SK-N-SH treated with all-trans-retinoic acid at 6 μM for 48 hours (cell line): ENCODE data around the gene RCAN1.

Experiments used
- ATAC-seq: fragments of 200-7000 bp; cut with Tn5 transposase; 3 replicates; pipeline ENCODE4 v1.9.1; 2020; ENCODE audit warnings: mild to moderate bottlenecking, moderate library complexity
- ARNTL ChIP-seq: fragments of 450-650 bp; formaldehyde crosslinking; IDR thresholded peaks from 2 replicates; pipeline ENCODE4 v1.5.0; 2020; ENCODE audit warnings: low read depth, mild to moderate bottlenecking, moderate library complexity, borderline replicate concordance
- BACH2 ChIP-seq: fragments of 250-450 bp; sonication (Bioruptor Pico); IDR thresholded peaks from 2 replicates; pipeline ENCODE4 v1.9.0; 2021; ENCODE audit warnings: mild to moderate bottlenecking, borderline replicate concordance
- CSDC2 ChIP-seq: fragments of 250-450 bp; sonication (Bioruptor Pico); IDR thresholded peaks from 2 replicates; pipeline ENCODE4 v1.5.0; 2020; ENCODE audit warnings: mild to moderate bottlenecking, moderate library complexity
- ESRRG ChIP-seq: fragments of 250-450 bp; sonication (Bioruptor Pico); IDR thresholded peaks from 2 replicates; pipeline ENCODE4 v1.6.1; 2021; ENCODE audit warnings: mild to moderate bottlenecking
- ISL1 ChIP-seq: fragments of 250-450 bp; sonication (Bioruptor Pico); IDR thresholded peaks from 2 replicates; pipeline ENCODE4 v2.1.2; 2022; ENCODE audit warnings: mild to moderate bottlenecking, moderate library complexity
- OSR1 ChIP-seq: fragments of 250-450 bp; sonication (Bioruptor Pico); IDR thresholded peaks from 2 replicates; pipeline ENCODE4 v1.8.0; 2022; ENCODE audit warnings: moderate library complexity, mild to moderate bottlenecking, inconsistent platforms
- PPARA ChIP-seq: fragments of 250-450 bp; sonication (Bioruptor Pico); IDR thresholded peaks from 2 replicates; pipeline ENCODE4 v1.5.0; 2020; ENCODE audit warnings: mild to moderate bottlenecking, borderline replicate concordance
- RARB ChIP-seq: fragments of 250-450 bp; sonication (Bioruptor Pico); IDR thresholded peaks from 2 replicates; pipeline ENCODE4 v1.8.0; 2021; ENCODE audit warnings: mild to moderate bottlenecking, moderate library complexity
- SNAI2 ChIP-seq: fragments of 250-450 bp; sonication (Bioruptor Pico); IDR thresholded peaks from 2 replicates; pipeline ENCODE4 v1.5.0; 2020; ENCODE audit warnings: mild to moderate bottlenecking, moderate library complexity
- TCF4 ChIP-seq: fragments of 250-450 bp; sonication (Bioruptor Pico); IDR thresholded peaks from 2 replicates; pipeline ENCODE4 v1.8.0; 2021; ENCODE audit warnings: mild to moderate bottlenecking, moderate library complexity, borderline replicate concordance
- TOX ChIP-seq: fragments of 250-450 bp; sonication (Bioruptor Pico); IDR thresholded peaks from 2 replicates; pipeline ENCODE4 v1.8.0; 2021; ENCODE audit warnings: mild to moderate bottlenecking, moderate library complexity, borderline replicate concordance
- ZC3H10 ChIP-seq: fragments of 250-450 bp; sonication (Bioruptor Pico); IDR thresholded peaks from 2 replicates; pipeline ENCODE4 v1.5.1; 2021; ENCODE audit warnings: mild to moderate bottlenecking, moderate library complexity
- ZFP3 ChIP-seq: fragments of 250-450 bp; sonication (Bioruptor Pico); IDR thresholded peaks from 2 replicates; pipeline ENCODE4 v1.5.0; 2020; ENCODE audit warnings: mild to moderate bottlenecking, moderate library complexity
- ZFP30 ChIP-seq: fragments of 450-650 bp; formaldehyde crosslinking; IDR thresholded peaks from 2 replicates; pipeline ENCODE4 v1.5.0; 2022; ENCODE audit warnings: mild to moderate bottlenecking, moderate library complexity
- ZNF565 ChIP-seq: fragments of 450-650 bp; formaldehyde crosslinking; conservative IDR thresholded peaks from 2 replicates; pipeline ENCODE4 v1.5.0; 2020; ENCODE audit warnings: low read depth, mild to moderate bottlenecking, moderate library complexity
- ZNF70 ChIP-seq: fragments of 450-650 bp; formaldehyde crosslinking; IDR thresholded peaks from 2 replicates; pipeline ENCODE4 v1.5.0; 2020; ENCODE audit warnings: mild to moderate bottlenecking, moderate library complexity
- ZNF8 ChIP-seq: fragments of 450-650 bp; formaldehyde crosslinking; IDR thresholded peaks from 2 replicates; pipeline ENCODE4 v1.5.0; 2020; ENCODE audit warnings: mild to moderate bottlenecking, moderate library complexity
- TF ChIP-seq, protein P1 (sequence below): fragments of 250-450 bp; sonication (Bioruptor Pico); IDR thresholded peaks from 2 replicates; pipeline ENCODE4 v1.8.0; 2020; ENCODE audit warnings: mild to moderate bottlenecking, moderate library complexity, borderline replicate concordance
- TF ChIP-seq, protein P2 (sequence below): fragments of 250-450 bp; sonication (Bioruptor Pico); IDR thresholded peaks from 2 replicates; pipeline ENCODE4 v1.5.1; 2020; ENCODE audit warnings: low read depth, mild to moderate bottlenecking, moderate library complexity
- TF ChIP-seq, protein P3 (sequence below): fragments of 250-450 bp; sonication (Bioruptor Pico); IDR thresholded peaks from 2 replicates; pipeline ENCODE4 v1.5.1; 2021; ENCODE audit warnings: mild to moderate bottlenecking, moderate library complexity
- TF ChIP-seq, protein P4 (sequence below): fragments of 250-450 bp; sonication (Bioruptor Pico); IDR thresholded peaks from 2 replicates; pipeline ENCODE4 v1.8.0; 2021; ENCODE audit warnings: low read depth, mild to moderate bottlenecking, moderate library complexity, borderline replicate concordance

RCAN1 gene

DNA sequence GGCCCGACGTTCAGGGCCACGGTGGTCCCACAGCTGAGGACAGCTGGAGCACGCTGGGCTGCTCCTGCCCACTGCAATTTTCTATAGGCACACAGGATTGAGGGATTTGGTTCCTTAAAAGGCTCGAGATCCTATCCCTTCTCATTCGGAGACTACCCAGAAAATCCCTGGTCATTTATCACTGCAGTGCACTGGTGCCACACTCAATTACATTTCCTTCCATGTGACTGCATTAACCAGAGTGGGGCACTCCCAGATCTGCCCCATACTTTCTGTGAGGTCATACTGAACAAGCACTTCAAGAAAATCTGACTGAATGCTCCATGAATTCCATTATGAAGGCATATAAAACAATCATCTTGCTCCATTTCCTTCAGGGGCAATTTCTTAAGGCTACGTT lies 53.1 kb downstream of the RCAN1 start:
- ATAC-seq, result no peak
- TF ChIP-seq ESRRG, result no peak
- no peak for TF ChIP-seq ZC3H10 (CRISPR knock-in tag)
- TF ChIP-seq CSDC2 (CRISPR knock-in tag), result no peak
- TF ChIP-seq PPARA, result no peak
- no peak for TF ChIP-seq ZNF8 (CRISPR knock-in tag)
- TF ChIP-seq ZFP3 (CRISPR knock-in tag), result no peak
- no peak for TF ChIP-seq ZNF70 (CRISPR knock-in tag)
- no peak for TF ChIP-seq SNAI2
- no peak for TF ChIP-seq ZFP30 (CRISPR knock-in tag)
- no peak for TF ChIP-seq OSR1 (CRISPR knock-in tag)
- TF ChIP-seq BACH2 (CRISPR knock-in tag), result no peak
- TF ChIP-seq, protein P1, sequence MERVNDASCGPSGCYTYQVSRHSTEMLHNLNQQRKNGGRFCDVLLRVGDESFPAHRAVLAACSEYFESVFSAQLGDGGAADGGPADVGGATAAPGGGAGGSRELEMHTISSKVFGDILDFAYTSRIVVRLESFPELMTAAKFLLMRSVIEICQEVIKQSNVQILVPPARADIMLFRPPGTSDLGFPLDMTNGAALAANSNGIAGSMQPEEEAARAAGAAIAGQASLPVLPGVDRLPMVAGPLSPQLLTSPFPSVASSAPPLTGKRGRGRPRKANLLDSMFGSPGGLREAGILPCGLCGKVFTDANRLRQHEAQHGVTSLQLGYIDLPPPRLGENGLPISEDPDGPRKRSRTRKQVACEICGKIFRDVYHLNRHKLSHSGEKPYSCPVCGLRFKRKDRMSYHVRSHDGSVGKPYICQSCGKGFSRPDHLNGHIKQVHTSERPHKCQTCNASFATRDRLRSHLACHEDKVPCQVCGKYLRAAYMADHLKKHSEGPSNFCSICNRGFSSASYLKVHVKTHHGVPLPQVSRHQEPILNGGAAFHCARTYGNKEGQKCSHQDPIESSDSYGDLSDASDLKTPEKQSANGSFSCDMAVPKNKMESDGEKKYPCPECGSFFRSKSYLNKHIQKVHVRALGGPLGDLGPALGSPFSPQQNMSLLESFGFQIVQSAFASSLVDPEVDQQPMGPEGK (CRISPR knock-in tag), result no peak
- TF ChIP-seq, protein P2, sequence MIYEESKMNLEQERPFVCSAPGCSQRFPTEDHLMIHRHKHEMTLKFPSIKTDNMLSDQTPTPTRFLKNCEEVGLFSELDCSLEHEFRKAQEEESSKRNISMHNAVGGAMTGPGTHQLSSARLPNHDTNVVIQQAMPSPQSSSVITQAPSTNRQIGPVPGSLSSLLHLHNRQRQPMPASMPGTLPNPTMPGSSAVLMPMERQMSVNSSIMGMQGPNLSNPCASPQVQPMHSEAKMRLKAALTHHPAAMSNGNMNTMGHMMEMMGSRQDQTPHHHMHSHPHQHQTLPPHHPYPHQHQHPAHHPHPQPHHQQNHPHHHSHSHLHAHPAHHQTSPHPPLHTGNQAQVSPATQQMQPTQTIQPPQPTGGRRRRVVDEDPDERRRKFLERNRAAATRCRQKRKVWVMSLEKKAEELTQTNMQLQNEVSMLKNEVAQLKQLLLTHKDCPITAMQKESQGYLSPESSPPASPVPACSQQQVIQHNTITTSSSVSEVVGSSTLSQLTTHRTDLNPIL (CRISPR knock-in tag), result no peak
- no peak for TF ChIP-seq RARB (CRISPR knock-in tag)
- TF ChIP-seq ZNF565, result no peak

DNA sequence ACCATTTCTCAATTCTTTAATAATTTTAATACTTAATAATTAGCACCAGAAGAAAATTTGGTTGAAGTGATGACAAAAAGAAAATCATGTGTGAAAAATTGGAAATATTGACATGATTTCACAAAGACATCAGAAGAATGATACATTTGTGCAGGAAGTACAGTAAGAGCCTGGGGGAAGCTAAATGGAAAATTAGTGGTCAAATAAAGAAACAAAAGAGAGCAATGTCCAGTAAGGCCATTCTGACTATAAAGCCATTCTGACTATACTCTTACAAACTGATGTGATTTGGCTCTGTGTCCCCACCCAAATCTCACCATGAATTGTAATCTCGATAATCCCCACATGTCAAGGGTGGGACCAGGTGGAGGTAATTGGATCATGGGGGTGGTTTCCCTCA lies 54.3 kb downstream of the RCAN1 start:
- no peak for ATAC-seq
- TF ChIP-seq PPARA (no peak), BACH2 (CRISPR knock-in tag) (no peak), TCF4 (CRISPR knock-in tag) (no peak), OSR1 (CRISPR knock-in tag) (no peak), ESRRG (no peak), ZFP3 (CRISPR knock-in tag) (no peak), ARNTL (CRISPR knock-in tag) (no peak), SNAI2 (no peak), CSDC2 (CRISPR knock-in tag) (no peak), ZNF70 (CRISPR knock-in tag) (no peak)
- TF ChIP-seq, protein P3, sequence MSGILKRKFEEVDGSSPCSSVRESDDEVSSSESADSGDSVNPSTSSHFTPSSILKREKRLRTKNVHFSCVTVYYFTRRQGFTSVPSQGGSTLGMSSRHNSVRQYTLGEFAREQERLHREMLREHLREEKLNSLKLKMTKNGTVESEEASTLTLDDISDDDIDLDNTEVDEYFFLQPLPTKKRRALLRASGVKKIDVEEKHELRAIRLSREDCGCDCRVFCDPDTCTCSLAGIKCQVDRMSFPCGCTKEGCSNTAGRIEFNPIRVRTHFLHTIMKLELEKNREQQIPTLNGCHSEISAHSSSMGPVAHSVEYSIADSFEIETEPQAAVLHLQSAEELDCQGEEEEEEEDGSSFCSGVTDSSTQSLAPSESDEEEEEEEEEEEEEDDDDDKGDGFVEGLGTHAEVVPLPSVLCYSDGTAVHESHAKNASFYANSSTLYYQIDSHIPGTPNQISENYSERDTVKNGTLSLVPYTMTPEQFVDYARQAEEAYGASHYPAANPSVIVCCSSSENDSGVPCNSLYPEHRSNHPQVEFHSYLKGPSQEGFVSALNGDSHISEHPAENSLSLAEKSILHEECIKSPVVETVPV, result no peak
- TF ChIP-seq, protein P2 (CRISPR knock-in tag), result no peak
- TF ChIP-seq, protein P4, sequence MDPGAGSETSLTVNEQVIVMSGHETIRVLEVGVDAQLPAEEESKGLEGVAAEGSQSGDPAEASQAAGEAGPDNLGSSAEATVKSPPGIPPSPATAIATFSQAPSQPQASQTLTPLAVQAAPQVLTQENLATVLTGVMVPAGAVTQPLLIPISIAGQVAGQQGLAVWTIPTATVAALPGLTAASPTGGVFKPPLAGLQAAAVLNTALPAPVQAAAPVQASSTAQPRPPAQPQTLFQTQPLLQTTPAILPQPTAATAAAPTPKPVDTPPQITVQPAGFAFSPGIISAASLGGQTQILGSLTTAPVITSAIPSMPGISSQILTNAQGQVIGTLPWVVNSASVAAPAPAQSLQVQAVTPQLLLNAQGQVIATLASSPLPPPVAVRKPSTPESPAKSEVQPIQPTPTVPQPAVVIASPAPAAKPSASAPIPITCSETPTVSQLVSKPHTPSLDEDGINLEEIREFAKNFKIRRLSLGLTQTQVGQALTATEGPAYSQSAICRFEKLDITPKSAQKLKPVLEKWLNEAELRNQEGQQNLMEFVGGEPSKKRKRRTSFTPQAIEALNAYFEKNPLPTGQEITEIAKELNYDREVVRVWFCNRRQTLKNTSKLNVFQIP (CRISPR knock-in tag), result no peak

DNA sequence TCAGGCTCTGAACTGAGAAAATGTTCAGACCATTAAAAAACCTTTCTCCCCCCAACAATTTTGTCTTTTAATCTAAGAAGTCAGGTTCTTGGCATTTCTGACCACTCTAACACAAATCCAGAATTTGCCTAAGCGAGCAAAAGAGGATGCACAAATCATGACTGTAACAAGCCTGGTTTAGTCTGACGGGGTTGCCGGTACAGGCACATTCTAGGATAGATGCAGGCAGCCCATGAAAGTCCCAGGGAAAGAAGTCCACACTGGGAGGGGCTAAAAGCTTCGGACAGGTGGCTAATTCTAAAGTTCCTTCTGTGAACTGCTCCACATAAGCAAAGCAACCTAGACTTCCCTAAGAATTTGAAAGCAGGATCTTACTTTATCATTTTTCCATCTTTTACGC lies 54.9 kb downstream of the RCAN1 start:
- no peak for TF ChIP-seq BACH2 (CRISPR knock-in tag)
- no peak for TF ChIP-seq SNAI2
- no peak for TF ChIP-seq CSDC2 (CRISPR knock-in tag)
- TF ChIP-seq ZFP3 (CRISPR knock-in tag), result no peak
- TF ChIP-seq, protein P1 (CRISPR knock-in tag), result no peak
- TF ChIP-seq ESRRG, result no peak
- TF ChIP-seq PPARA, result no peak
- TF ChIP-seq ZC3H10 (CRISPR knock-in tag), result no peak
- TF ChIP-seq ISL1 (CRISPR knock-in tag), result no peak
- TF ChIP-seq ZFP30 (CRISPR knock-in tag), result no peak
- no peak for TF ChIP-seq ZNF565
- TF ChIP-seq, protein P3, result no peak
- TF ChIP-seq TOX (CRISPR knock-in tag), result no peak
- TF ChIP-seq OSR1 (CRISPR knock-in tag), result no peak
- TF ChIP-seq ZNF70 (CRISPR knock-in tag), result no peak
- ATAC-seq, result no peak
